ENCODE data around the gene BAMBI. TPM values are rescaled to one million over a fixed set of nuclear protein-coding genes. Genes with fewer than 3 reads are reported as not detected.
"Not testable (repeated sequence)": the region's sequence is repeated elsewhere in the genome, so short reads cannot be mapped to it uniquely, and the experiment has no call there.

BAMBI gene
- total RNA-seq, 4 donors from 2014 or later = 0.53 to 10.7 (median 2.5) TPM; not detected in 1

GRCh38 chr10:28637346-28637745 lies 40.0 kb upstream of the BAMBI start:
- H3K27me3 ChIP-seq = no peaks in the 10 kb centered on the region
- no peak for DNase-seq
- H3K36me3 ChIP-seq = no peaks in the 10 kb centered on the region
- H3K4me3 ChIP-seq = no peak overlapping the region
- H3K9me3 ChIP-seq = no peaks in the 10 kb centered on the region
- H3K27ac ChIP-seq = no peak overlapping the region
- no peaks in the 10 kb centered on the region for H3K4me1 ChIP-seq
- TF ChIP-seq POLR2A (IDR thresholded peaks at IDR 0.05) (no peak), CTCF (IDR thresholded peaks at IDR 0.05) (no peak)

DNA sequence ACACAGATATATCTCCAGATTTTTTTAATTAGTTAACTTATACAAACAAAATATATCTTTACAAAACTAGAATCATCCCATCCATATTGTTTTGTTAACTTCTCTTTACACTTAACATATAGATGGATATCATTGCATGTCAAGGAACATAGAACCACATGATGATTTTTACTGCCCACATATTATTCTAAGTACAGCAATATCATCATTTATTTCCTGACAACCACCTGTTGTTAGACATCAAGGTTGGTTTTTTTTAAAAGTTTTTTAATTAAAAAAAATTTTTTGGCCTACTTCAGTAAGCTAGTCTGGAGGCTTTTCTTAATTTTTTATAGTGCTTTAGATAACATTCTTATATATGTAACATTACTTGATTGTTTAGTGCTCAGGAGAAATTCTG lies 38.9 kb upstream of the BAMBI start:
- no peak overlapping the region for H3K4me3 ChIP-seq
- H3K4me1 ChIP-seq = no peaks in the 10 kb centered on the region
- no peak for TF ChIP-seq POLR2A (IDR thresholded peaks at IDR 0.05)
- no peak for DNase-seq
- H3K9me3 ChIP-seq = no peaks in the 10 kb centered on the region
- H3K27ac ChIP-seq = no peak overlapping the region
- H3K27me3 ChIP-seq = no peaks in the 10 kb centered on the region
- no peaks in the 10 kb centered on the region for H3K36me3 ChIP-seq

- H3K9me3 ChIP-seq = no peaks in the 10 kb centered on the region
- H3K27ac ChIP-seq = no peak overlapping the region
- DNase-seq = no peak
- H3K4me3 ChIP-seq = no peak overlapping the region
- no peaks in the 10 kb centered on the region for H3K36me3 ChIP-seq
- H3K27me3 ChIP-seq = no peaks in the 10 kb centered on the region
- H3K4me1 ChIP-seq = no peaks in the 10 kb centered on the region
- TF ChIP-seq POLR2A (IDR thresholded peaks at IDR 0.05) = no peak
- TF ChIP-seq CTCF (IDR thresholded peaks at IDR 0.05) = no peak
These were observed 36.8 kb upstream of the BAMBI start for GRCh38 chr10:28640551-28640950.

- no peaks in the 10 kb centered on the region for H3K36me3 ChIP-seq
- no peak for DNase-seq
- H3K4me1 ChIP-seq = no peaks in the 10 kb centered on the region
- H3K4me3 ChIP-seq = no peak overlapping the region
- H3K9me3 ChIP-seq = no peaks in the 10 kb centered on the region
- TF ChIP-seq CTCF (IDR thresholded peaks at IDR 0.05) (no peak), POLR2A (IDR thresholded peaks at IDR 0.05) (no peak)
- no peak overlapping the region for H3K27ac ChIP-seq
- H3K27me3 ChIP-seq = no peaks in the 10 kb centered on the region
These were observed 32.7 kb upstream of the BAMBI start for GRCh38 chr10:28644647-28645046.

GRCh38 chr10:28652106-28652505 lies 25.2 kb upstream of the BAMBI start:
- no peak for TF ChIP-seq CTCF (IDR thresholded peaks at IDR 0.05)
- TF ChIP-seq POLR2A (IDR thresholded peaks at IDR 0.05) = no peak
- no peaks in the 10 kb centered on the region for H3K4me1 ChIP-seq
- no peaks in the 10 kb centered on the region for H3K36me3 ChIP-seq
- H3K4me3 ChIP-seq = no peak overlapping the region
- H3K27ac ChIP-seq = no peak overlapping the region
- no peak for DNase-seq
- H3K27me3 ChIP-seq = no peaks in the 10 kb centered on the region
- no peaks in the 10 kb centered on the region for H3K9me3 ChIP-seq

DNA sequence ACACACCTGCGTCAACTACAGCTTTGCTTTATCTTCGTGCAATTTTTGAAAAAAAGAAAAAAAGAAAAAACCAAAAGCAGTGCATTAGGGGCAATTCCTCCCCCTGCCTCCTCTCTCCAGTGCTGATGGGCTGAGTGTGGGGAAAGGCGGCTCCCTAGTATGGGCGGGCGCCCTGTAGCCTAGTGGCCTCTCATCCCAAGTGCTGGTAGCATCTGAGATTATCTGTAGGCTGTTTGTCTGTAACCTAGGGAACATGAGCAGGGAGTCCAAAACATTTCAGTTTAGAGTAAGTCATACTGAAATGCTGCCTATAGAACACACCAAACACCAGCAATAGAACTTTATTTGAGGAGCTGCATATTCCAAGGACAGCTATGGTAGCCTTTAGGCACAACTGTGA lies 24.6 kb upstream of the BAMBI start:
- TF ChIP-seq CTCF (IDR thresholded peaks at IDR 0.05) (no peak), POLR2A (IDR thresholded peaks at IDR 0.05) (no peak)
- Histone ChIP-seq H3K4me1 (no peaks in the 10 kb centered on the region), H3K4me3 (no peak overlapping the region), H3K9me3 (no peaks in the 10 kb centered on the region), H3K36me3 (no peaks in the 10 kb centered on the region), H3K27ac (no peak overlapping the region), H3K27me3 (no peaks in the 10 kb centered on the region)
- no peak for DNase-seq

GRCh38 chr10:28658824-28659223 lies 18.5 kb upstream of the BAMBI start:
- not testable (repeated sequence) for H3K9me3 ChIP-seq, H3K4me1 ChIP-seq, H3K36me3 ChIP-seq, DNase-seq, H3K4me3 ChIP-seq, H3K27me3 ChIP-seq, H3K27ac ChIP-seq
